GM19035 (cell line): ENCODE data around the gene LSM2.
"Not testable (repeated sequence)": the region's sequence is repeated elsewhere in the genome, so short reads cannot be mapped to it uniquely, and the experiment has no call there.

Experiments used
- ATAC-seq: cut with Tn5 transposase; IDR thresholded peaks from one replicate; pipeline ENCODE4 v1.9.1; 2021; ENCODE audit not compliant: unreplicated experiment

LSM2 gene

GRCh38 chr6:31799781-31800180, 7.0 kb downstream of the LSM2 start:
- ATAC-seq: no peak

- ATAC-seq: no peak
Observed at GRCh38 chr6:31797588-31797987, 9.2 kb downstream of the LSM2 start.

- ATAC-seq: no peak
Observed at GRCh38 chr6:31796993-31797385, 9.8 kb downstream of the LSM2 start.

GRCh38 chr6:31795616-31796298, 11.0 kb downstream of the LSM2 start, which contains the start of gene VARS1:
Gene VARS1 (minus strand): TSS chr6:31795752. CDS start chr6:31795217, 535 bp downstream.
- ATAC-seq: peak; percentile 73

- ATAC-seq: no peak
Observed at GRCh38 chr6:31794866-31795615, 11.7 kb downstream of the LSM2 start.

GRCh38 chr6:31794294-31794865, 12.4 kb downstream of the LSM2 start:
- no peak for ATAC-seq

GRCh38 chr6:31793927-31794245, 12.9 kb downstream of the LSM2 start:
- ATAC-seq: not testable (repeated sequence)

GRCh38 chr6:31792761-31793171, 14.0 kb downstream of the LSM2 start:
- no peak for ATAC-seq

- ATAC-seq: no peak
Observed at GRCh38 chr6:31792090-31792374, 14.7 kb downstream of the LSM2 start.

- no peak for ATAC-seq
Observed at GRCh38 chr6:31791324-31792089, 15.3 kb downstream of the LSM2 start.

- no peak for ATAC-seq
Observed at GRCh38 chr6:31785475-31785874, 21.3 kb downstream of the LSM2 start.

GRCh38 chr6:31784098-31784925, 22.5 kb downstream of the LSM2 start:
- ATAC-seq: no peak

GRCh38 chr6:31782126-31782855, 24.5 kb downstream of the LSM2 start:
- no peak for ATAC-seq

- no peak for ATAC-seq
Observed at GRCh38 chr6:31781244-31782125, 25.3 kb downstream of the LSM2 start.

- ATAC-seq: no peak
Observed at GRCh38 chr6:31780507-31781243, 26.1 kb downstream of the LSM2 start.

- no peak for ATAC-seq
Observed at GRCh38 chr6:31779908-31780307, 26.9 kb downstream of the LSM2 start.

- no peak for ATAC-seq
Observed at GRCh38 chr6:31778999-31779885, 27.5 kb downstream of the LSM2 start.

- ATAC-seq: no peak
Observed at GRCh38 chr6:31778193-31778592, 28.6 kb downstream of the LSM2 start.
